Activated naive CD8-positive, alpha-beta T cell treated with anti-CD3 and anti-CD28 coated beads for 36 hours (primary cell): Measurements from ENCODE around the gene SMAP2. TPM values are rescaled to one million over a fixed set of nuclear protein-coding genes. Genes with fewer than 3 reads are reported as not detected.

Experiments used
- DNase-seq: peaks from one replicate; pipeline ENCODE4 v3.0.0; 2021
- H3K27ac Mint-ChIP-seq: one replicate; pipeline ENCODE4 v1.8.0; 2022; ENCODE audit warnings: mild to moderate bottlenecking, moderate library complexity, mixed read lengths
- H3K27me3 Mint-ChIP-seq: one replicate; pipeline ENCODE4 v1.8.0; 2022; ENCODE audit warnings: mild to moderate bottlenecking, mixed read lengths
- H3K36me3 Mint-ChIP-seq: one replicate; pipeline ENCODE4 v1.8.0; 2021; ENCODE audit warnings: mild to moderate bottlenecking, mixed read lengths
- H3K4me1 Mint-ChIP-seq: one replicate; pipeline ENCODE4 v1.8.0; 2021; ENCODE audit warnings: mixed read lengths
- H3K4me3 Mint-ChIP-seq: one replicate; pipeline ENCODE4 v1.8.0; 2022; ENCODE audit warnings: mild to moderate bottlenecking, moderate library complexity, mixed read lengths
- H3K9me3 Mint-ChIP-seq: one replicate; pipeline ENCODE4 v1.8.0; 2022; ENCODE audit warnings: mixed read lengths
- total RNA-seq, 2 experiments: library from RNA; stranded (reverse); gene quantifications; one replicate each; pipeline ENCODE4 v1.2.3, GENCODE V29; 2021

SMAP2 gene
- total RNA-seq, 2 experiments from 2014 or later = 160 to 162 TPM

GRCh38 chr1:40413527-40414252 is 40.2 kb downstream of the SMAP2 start:
- H3K27me3 Mint-ChIP-seq = no peaks in the 10 kb centered on the region
- H3K36me3 Mint-ChIP-seq = peaks cover 70% of the 10 kb centered on the region
- H3K4me3 Mint-ChIP-seq = no peak overlapping the region
- DNase-seq = no peak
- peaks cover 43% of the 10 kb centered on the region for H3K4me1 Mint-ChIP-seq
- H3K27ac Mint-ChIP-seq = peak overlapping the region; percentile 77
- no peaks in the 10 kb centered on the region for H3K9me3 Mint-ChIP-seq

DNA sequence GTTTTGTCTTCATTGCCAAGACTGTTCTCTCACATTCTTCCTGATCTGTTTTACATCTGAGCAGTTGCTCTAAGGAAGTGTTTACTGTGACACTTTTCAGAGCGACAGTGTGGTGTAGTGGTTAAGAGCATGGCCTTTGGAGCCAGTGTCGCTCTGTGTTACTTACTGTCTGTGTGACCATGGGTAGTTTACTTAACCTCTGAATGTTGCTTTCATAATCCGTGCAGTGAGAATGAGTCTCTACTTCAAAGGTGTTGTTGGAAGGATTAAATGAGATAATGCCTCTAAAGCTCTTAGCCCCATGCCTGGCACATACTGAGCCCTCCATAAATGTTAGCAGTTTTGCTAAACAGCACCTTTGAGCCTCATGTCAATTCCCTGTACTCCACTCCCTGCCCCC is 40.8 kb downstream of the SMAP2 start:
- H3K36me3 Mint-ChIP-seq = peaks cover 69% of the 10 kb centered on the region
- H3K4me3 Mint-ChIP-seq = peak overlapping the region; percentile 1
- H3K4me1 Mint-ChIP-seq = peaks cover 44% of the 10 kb centered on the region
- H3K27ac Mint-ChIP-seq = peak overlapping the region; percentile 77
- H3K9me3 Mint-ChIP-seq = no peaks in the 10 kb centered on the region
- no peaks in the 10 kb centered on the region for H3K27me3 Mint-ChIP-seq
- DNase-seq = no peak

GRCh38 chr1:40416709-40417108 is 43.2 kb downstream of the SMAP2 start:
- Mint-ChIP-seq H3K4me3 (no peak overlapping the region), H3K9me3 (no peaks in the 10 kb centered on the region), H3K4me1 (peaks cover 41% of the 10 kb centered on the region), H3K36me3 (peaks cover 74% of the 10 kb centered on the region), H3K27ac (no peak overlapping the region), H3K27me3 (no peaks in the 10 kb centered on the region)
- no peak for DNase-seq

DNA sequence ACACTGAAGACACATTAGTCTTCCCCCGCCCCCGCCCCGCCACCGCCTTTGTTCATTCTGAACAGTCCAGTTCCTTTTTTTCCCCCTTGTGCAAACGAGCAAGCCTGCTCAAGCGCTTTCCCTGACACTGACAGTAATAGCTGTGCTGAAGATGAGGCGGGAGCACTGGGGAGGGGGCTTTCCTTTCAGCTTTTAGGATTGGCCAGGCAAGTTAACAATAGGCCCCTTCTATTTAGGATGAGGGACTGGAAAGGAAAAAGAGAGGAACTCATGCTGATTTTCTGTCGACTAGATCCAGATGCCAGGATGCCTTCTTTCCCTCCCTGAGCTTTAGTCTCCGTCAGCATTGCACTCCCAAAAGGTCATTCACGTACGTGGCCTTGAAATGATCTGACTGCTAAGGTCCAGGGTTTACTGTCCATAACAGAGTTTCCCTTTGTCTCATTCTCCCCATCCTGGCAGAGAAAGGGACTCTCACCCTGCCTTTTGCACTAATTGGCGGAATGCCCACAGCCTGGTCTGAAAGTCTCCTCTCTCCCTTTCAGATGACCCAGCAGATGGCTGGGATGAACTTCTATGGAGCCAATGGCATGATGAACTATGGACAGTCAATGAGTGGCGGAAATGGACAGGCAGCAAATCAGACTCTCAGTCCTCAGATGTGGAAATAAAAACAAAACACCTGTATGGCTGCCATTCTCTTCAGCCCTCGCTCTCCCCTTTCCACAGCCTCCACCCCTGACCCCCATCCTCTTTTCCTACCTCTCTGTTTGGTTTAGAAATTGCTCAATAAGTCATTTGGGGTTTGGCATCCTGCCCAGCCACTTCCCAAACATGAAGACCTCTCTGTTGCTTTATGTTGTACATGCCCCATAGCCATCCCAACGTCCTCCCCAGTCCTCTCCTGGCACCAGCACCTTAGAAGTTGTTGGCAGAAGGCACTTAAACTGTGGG is 48.2 kb downstream of the SMAP2 start:
- Mint-ChIP-seq H3K36me3 (peaks cover 82% of the 10 kb centered on the region), H3K9me3 (peaks cover 13% of the 10 kb centered on the region), H3K4me1 (peaks cover 14% of the 10 kb centered on the region), H3K4me3 (no peak overlapping the region), H3K27me3 (no peaks in the 10 kb centered on the region), H3K27ac (peak overlapping the region; percentile 11)
- no peak for DNase-seq

- Mint-ChIP-seq H3K9me3 (peaks cover 13% of the 10 kb centered on the region), H3K36me3 (peaks cover 80% of the 10 kb centered on the region), H3K27me3 (no peaks in the 10 kb centered on the region), H3K4me1 (peaks cover 15% of the 10 kb centered on the region), H3K27ac (no peak overlapping the region), H3K4me3 (no peak overlapping the region)
- no peak for DNase-seq
Observed at GRCh38 chr1:40422630-40423263, 49.2 kb downstream of the SMAP2 start.

GRCh38 chr1:40423264-40423642 is 49.7 kb downstream of the SMAP2 start:
- Mint-ChIP-seq H3K36me3 (peaks cover 79% of the 10 kb centered on the region), H3K4me1 (peaks cover 15% of the 10 kb centered on the region), H3K4me3 (no peak overlapping the region), H3K9me3 (peaks cover 15% of the 10 kb centered on the region), H3K27me3 (no peaks in the 10 kb centered on the region), H3K27ac (no peak overlapping the region)
- no peak for DNase-seq

- peaks cover 15% of the 10 kb centered on the region for H3K9me3 Mint-ChIP-seq
- peaks cover 13% of the 10 kb centered on the region for H3K4me1 Mint-ChIP-seq
- H3K27ac Mint-ChIP-seq = peak overlapping the region; percentile 44
- no peak overlapping the region for H3K4me3 Mint-ChIP-seq
- H3K36me3 Mint-ChIP-seq = peaks cover 73% of the 10 kb centered on the region
- H3K27me3 Mint-ChIP-seq = no peaks in the 10 kb centered on the region
- no peak for DNase-seq
Observed at GRCh38 chr1:40423951-40424618, 50.6 kb downstream of the SMAP2 start.

DNA sequence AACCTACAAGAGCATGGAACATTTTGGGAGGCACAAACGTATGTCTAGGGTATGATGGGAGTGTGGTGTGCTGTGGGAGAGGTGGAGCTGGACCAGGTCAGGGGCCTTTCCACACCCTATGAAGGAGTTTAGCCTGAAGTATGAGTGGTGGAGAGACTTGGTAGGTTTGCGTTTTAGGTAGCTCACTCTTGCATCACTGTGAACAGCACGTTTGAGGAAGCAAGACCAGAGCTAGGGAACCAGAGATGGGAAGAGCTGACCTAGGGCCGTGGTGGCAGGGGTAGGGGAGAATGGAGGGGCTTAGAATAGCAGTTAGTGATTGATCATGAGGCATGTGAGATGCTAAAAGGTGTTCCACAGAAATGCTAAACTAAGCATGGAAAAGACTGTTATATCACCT is 51.7 kb downstream of the SMAP2 start:
- peaks cover 11% of the 10 kb centered on the region for H3K4me1 Mint-ChIP-seq

GRCh38 chr1:40431385-40431784 is 57.9 kb downstream of the SMAP2 start:
- Mint-ChIP-seq H3K4me3 (no peak overlapping the region), H3K36me3 (peaks cover 27% of the 10 kb centered on the region), H3K4me1 (peaks cover 2% of the 10 kb centered on the region), H3K27me3 (no peaks in the 10 kb centered on the region), H3K9me3 (peaks cover 8% of the 10 kb centered on the region), H3K27ac (no peak overlapping the region)
- DNase-seq = no peak

More for the DNA sequence above, 51.7 kb downstream of the SMAP2 start:
- Mint-ChIP-seq H3K36me3 (peaks cover 70% of the 10 kb centered on the region), H3K27me3 (no peaks in the 10 kb centered on the region), H3K27ac (peak overlapping the region; percentile 9), H3K9me3 (peaks cover 15% of the 10 kb centered on the region), H3K4me3 (no peak overlapping the region)
- DNase-seq = no peak

- Mint-ChIP-seq H3K4me1 (no peaks in the 10 kb centered on the region), H3K27me3 (no peaks in the 10 kb centered on the region), H3K36me3 (peaks cover 20% of the 10 kb centered on the region), H3K9me3 (peaks cover 4% of the 10 kb centered on the region), H3K27ac (no peak overlapping the region), H3K4me3 (no peak overlapping the region)
- no peak for DNase-seq
Observed at GRCh38 chr1:40432644-40433390, 59.3 kb downstream of the SMAP2 start.

DNA sequence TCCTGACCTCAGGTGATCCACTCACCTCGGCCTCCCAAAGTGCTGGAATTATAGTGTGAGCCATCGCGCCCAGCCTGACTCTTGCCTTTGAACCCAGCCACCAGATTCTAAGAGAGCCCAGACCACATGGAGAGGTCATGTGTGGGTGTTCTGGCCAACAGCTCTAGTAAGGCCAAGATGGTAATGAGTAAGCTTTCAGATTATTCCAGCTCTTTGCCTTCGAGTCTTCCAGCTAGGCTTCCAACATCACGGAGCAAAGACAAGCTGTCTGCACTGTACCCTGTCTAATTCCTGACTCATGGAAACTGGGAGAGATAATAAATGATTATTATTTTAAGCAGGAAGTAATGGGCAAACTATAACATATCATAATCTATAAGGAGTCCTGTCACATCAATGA is 61.9 kb downstream of the SMAP2 start:
- Mint-ChIP-seq H3K9me3 (peaks cover 3% of the 10 kb centered on the region), H3K4me3 (no peak overlapping the region), H3K4me1 (no peaks in the 10 kb centered on the region), H3K27ac (no peak overlapping the region), H3K27me3 (no peaks in the 10 kb centered on the region), H3K36me3 (peaks cover 20% of the 10 kb centered on the region)
- no peak for DNase-seq

DNA sequence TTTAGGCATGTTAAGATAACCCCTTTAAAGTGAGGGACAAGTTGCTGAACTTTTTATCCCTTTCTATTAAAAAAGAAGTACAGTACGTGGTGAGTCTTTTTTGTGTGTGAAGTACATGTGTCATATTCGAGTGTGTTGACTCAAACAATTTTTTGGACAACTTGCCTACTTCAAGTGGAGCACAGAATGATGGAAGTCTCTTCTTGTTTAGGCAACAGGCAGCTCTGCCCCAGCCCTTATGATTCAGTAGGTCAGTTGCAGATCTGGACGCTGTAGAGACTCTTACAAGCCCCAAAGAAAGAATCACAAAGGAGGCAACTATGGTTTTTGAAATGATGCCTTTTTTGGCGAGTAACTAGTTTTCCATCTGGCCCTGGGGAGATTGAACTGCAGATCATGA is 62.3 kb downstream of the SMAP2 start:
- Mint-ChIP-seq H3K4me1 (no peaks in the 10 kb centered on the region), H3K9me3 (peaks cover 3% of the 10 kb centered on the region), H3K4me3 (no peak overlapping the region), H3K36me3 (peaks cover 22% of the 10 kb centered on the region), H3K27ac (no peak overlapping the region), H3K27me3 (no peaks in the 10 kb centered on the region)
- DNase-seq = no peak

- H3K4me3 Mint-ChIP-seq = no peak overlapping the region
- no peaks in the 10 kb centered on the region for H3K27me3 Mint-ChIP-seq
- no peak overlapping the region for H3K27ac Mint-ChIP-seq
- no peaks in the 10 kb centered on the region for H3K9me3 Mint-ChIP-seq
- peaks cover 21% of the 10 kb centered on the region for H3K36me3 Mint-ChIP-seq
- no peaks in the 10 kb centered on the region for H3K4me1 Mint-ChIP-seq
- no peak for DNase-seq
Observed at GRCh38 chr1:40438391-40439015, 65.0 kb downstream of the SMAP2 start.

GRCh38 chr1:40439247-40439646 is 65.7 kb downstream of the SMAP2 start:
- H3K4me3 Mint-ChIP-seq = no peak overlapping the region
- no peaks in the 10 kb centered on the region for H3K27me3 Mint-ChIP-seq
- no peaks in the 10 kb centered on the region for H3K4me1 Mint-ChIP-seq
- H3K36me3 Mint-ChIP-seq = peaks cover 17% of the 10 kb centered on the region
- H3K9me3 Mint-ChIP-seq = no peaks in the 10 kb centered on the region
- H3K27ac Mint-ChIP-seq = no peak overlapping the region
- no peak for DNase-seq
